SH-SY5Y (cell line): Measurements from ENCODE around the gene EEF1E1.

ENCODE experiments used
- GATA2 ChIP-seq: IDR thresholded peaks from 2 replicates; pipeline ENCODE4 v1.6.1; 2011; ENCODE audit warnings: mild to moderate bottlenecking, low read depth, low read length
- GATA3 ChIP-seq: IDR thresholded peaks from 2 replicates; pipeline ENCODE4 v1.6.1; 2011; ENCODE audit warnings: low read depth, mild to moderate bottlenecking, low read length, moderate library complexity

EEF1E1 gene

DNA sequence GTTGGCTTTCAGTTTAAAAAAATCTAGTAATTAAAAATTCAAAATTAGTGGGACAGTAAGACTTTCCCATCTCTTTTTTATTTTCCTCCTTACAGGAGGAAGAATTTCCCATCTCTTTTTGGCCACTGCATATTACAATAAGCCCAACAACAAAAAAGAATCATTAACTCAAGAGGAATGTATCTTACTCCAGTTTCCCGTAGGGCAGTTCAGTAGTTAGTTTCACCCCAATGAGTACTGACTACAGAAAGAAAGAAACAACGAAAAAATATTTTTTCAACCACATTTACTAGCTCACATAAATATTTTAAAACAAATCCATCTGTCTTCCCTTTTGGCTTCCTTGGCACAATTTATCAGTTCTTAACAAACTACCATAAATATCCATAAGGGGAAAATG, 23.2 kb downstream of the EEF1E1 start:
- no peak for TF ChIP-seq GATA2
- TF ChIP-seq GATA3, result no peak

DNA sequence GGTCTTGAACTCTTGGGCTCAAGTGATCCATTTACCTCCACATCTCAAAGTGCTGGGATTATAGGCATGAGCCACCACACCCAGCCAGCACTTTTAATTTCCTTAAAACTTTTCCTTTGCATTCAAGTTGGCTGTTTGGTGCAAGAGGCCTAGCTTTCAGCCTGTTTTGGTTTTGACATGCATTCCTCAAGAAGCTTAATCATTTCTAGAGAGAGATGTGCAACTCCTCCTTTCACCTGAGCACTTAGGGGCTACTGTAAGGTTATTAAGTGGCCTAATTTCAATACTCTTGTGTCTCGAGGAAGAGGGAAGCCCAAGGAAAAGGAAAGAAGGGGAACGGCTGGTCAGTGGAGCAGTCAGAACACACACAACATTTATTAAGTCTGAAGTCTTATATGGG, 24.4 kb downstream of the EEF1E1 start:
- TF ChIP-seq GATA2 (no peak), GATA3 (no peak)

DNA sequence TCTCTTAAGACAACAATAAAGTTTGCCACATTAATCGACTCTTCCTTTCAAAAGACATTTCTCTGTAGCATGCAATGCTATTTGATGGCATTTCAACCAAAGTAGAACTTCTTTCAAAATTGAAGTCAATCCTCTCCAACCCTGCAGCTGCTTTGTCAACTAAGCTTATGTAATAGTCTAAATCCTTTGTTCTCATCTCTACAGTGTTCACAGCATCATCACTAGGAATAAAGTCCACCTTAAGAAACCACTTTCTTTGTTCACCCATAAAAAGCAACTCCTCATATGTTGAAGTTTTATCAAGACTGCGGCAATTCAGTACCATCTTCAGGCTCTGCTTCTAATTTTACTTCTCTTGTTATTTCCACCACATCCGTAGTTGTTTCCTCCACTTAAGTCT, 26.6 kb downstream of the EEF1E1 start:
- TF ChIP-seq GATA2 (no peak), GATA3 (no peak)

DNA sequence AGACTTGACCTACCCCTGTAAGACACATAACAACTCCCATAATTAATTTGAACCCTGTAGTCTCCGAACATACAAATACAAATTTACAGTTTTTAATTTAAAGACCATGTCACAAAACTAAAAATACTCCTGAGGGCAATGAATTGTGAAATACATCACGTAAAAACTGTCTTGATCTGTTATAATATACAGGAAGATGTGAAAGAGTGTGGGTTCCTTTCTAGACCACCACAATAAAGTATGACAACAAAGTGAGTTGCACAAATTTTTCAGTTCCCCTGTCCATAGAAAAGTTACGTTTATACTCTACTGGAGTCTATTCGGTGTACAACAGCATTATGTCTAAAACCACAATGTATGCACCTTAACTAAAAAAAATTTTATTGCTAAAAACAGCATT, 27.2 kb downstream of the EEF1E1 start:
- TF ChIP-seq GATA3 (no peak), GATA2 (no peak)

DNA sequence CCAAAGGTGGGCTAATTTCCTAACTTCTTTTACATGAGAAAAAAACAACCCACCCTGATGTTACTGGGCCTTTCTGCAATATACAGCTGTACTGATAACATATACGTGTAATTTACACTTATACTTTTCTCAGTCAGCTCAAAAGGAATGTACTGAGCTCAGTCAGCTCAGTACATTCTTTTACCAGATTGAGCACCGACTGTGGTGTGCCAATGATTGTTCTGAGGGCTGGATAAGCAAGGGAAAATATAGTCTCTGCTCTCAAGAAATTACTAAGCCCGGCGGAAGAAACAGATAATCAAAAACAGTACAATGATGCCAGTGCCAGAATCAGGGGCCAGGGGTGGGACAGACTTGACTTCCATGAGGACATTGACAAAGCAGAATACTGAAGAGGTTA, 28.1 kb downstream of the EEF1E1 start:
- TF ChIP-seq GATA3, result no peak
- TF ChIP-seq GATA2, result no peak

DNA sequence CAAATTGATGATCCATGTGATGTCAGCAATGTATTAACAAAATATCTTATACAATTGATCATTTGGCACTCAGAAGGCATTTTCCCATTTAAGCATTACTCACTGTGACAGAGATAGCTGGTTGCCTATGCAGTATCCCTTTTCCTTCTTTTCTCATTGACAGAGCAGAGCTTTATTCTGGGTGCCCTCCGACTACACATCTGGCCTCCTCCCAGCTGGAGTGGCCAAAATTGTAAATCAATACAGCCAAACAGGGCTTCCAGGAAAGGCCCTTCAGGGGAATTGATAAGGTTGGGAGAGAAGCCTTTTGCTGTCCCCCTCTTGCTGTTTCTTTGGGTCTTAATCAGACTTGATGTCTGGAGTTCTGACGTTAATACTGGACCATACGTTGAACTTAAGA, 28.6 kb downstream of the EEF1E1 start:
- TF ChIP-seq GATA3 (no peak), GATA2 (no peak)

DNA sequence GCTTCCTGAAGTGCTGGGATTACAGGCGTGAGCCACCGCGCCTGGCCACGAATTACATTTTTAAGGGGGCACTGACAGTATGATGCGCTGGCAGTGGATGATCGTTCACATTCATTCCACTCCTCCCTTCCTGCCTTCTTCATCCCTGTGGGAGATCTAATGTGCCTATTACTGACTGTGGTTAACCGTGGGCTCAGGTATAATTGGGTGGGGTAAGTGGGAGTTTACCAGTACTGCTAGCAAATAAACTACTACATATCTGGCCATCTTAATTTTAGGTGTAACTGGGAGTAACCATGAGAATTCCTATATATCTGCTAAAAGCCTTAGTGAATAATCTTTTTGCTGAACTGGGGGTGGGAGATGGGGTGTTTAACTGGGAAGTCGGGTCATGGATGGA, 31.6 kb downstream of the EEF1E1 start:
- TF ChIP-seq GATA2 (no peak), GATA3 (no peak)

DNA sequence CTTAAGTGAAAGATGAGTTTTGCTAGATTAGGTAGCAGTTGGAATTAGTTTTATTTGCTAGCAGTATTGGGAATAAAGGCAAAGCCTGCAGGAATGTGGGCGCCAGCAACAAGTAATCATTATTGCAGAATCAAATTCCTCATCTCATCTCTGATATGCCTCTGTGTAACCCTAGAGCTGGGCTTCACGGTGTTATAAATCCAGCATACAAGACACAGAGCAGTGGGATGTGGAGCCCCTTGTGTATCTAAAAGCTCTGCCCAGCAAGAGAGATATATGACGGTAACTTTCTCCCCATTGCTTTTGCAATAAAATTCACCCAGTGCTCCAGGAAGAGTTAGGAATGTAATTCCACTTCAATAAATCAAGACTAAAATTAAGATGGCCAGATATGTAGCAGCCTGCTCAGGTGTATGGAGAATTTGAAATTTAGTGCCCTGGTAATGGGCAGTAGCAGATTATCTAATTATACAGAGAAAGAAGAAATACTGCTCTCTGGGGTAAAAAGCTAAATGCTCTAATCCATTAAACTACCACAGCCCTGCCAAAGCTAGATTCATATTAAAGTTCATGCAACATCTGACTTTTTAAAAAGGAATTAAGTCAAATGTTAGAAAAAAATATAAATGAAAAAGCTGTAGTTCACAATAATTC, 32.6 kb downstream of the EEF1E1 start:
- no peak for TF ChIP-seq GATA2
- TF ChIP-seq GATA3, result no peak

DNA sequence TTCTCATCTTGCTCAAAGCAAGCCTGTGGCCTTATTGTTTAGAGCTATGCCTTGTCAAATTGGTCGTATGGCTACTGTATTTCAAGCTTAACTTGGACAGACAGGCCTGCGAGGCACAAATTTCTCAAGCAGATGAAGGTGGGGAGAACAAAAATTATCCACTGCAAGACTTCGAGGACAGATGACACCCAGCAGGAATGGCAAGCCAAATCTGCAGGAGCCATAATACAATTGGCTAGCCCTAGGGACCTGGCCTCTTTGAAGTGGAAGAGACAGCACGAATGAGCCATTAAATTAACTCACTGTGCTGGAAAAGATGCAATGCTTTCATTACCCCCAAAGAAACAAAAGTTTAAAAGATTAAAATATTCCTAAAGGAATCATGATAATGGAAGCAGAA, 33.2 kb downstream of the EEF1E1 start:
- no peak for TF ChIP-seq GATA3
- TF ChIP-seq GATA2, result no peak

DNA sequence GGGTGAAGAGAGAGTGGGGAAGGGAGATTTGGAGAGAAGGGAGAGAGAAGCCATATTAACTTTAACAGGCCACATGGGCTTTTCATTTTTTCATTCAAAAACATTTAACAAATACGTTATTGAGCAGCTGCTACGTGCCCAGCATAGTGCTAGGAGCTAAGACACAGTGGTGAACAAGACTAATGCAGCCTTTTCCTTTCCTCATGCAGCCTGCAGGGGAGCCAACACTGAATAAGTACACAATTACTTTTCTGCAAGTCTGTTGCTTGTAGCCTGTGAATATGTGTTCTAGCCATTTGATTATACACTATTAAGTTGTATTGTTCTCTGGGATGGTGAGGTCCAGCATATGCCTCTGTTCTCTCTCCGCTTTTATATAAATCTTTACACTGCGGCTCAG, 36.2 kb downstream of the EEF1E1 start:
- TF ChIP-seq GATA2 (no peak), GATA3 (no peak)

DNA sequence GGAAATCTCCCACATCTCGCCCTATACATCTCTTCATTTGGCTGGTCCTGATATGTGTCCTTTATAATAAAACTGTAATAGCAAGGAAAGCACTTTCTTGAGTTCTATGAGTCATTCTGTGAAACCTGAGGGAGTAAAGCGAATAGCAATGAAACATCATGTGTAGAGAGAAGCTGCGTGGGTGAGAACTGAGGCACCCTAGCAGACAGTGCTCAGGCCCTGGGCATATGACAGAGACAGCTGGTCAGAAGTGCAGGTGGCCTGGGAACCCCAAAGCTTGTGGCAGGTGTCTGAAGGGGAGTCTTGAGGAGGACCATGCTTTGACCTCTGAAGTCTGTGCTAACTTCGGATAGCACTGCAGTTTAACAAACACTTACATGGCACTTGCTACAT, 36.8 kb downstream of the EEF1E1 start:
- TF ChIP-seq GATA2, result no peak
- no peak for TF ChIP-seq GATA3

DNA sequence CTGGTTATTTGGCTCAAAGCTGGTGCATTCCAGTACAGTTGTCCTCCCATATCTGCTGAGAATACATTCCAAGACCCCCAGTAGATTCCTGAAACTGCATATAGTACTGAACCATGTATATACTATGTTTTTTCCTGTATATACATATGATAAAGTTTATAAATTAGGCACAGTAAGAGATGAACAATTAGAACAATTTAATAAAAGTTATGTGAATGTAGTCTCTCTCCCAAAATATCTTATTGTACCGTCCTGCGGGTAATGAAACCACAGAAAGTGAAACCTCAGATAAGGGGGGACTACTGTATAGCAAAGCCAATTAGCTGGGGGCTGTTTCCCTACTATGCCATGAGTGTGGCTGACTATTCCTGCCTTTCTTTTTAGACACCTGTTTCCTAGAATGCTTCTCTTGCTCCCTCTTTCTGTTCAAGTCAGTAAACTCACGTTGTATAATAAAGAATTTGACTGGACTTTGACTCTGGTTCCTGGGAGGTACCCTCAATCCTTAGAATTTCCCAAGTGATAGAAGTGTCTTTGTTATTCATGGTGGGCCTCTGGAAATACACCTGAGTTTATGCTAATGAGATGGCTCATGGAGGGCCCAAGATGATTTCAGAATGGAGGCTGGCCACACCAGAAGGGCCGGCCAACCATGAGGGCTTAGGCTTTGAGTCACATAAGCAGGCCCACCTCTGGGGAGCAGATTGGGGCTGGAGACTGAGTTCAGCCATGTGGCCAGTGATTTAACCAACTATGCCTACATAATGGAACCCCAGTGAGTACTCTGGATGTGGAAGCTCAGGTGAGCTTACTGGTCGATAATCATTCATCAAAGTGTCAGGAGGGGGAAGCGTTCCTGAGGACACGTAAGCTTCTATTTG, 37.5 kb downstream of the EEF1E1 start:
- no peak for TF ChIP-seq GATA2
- no peak for TF ChIP-seq GATA3

DNA sequence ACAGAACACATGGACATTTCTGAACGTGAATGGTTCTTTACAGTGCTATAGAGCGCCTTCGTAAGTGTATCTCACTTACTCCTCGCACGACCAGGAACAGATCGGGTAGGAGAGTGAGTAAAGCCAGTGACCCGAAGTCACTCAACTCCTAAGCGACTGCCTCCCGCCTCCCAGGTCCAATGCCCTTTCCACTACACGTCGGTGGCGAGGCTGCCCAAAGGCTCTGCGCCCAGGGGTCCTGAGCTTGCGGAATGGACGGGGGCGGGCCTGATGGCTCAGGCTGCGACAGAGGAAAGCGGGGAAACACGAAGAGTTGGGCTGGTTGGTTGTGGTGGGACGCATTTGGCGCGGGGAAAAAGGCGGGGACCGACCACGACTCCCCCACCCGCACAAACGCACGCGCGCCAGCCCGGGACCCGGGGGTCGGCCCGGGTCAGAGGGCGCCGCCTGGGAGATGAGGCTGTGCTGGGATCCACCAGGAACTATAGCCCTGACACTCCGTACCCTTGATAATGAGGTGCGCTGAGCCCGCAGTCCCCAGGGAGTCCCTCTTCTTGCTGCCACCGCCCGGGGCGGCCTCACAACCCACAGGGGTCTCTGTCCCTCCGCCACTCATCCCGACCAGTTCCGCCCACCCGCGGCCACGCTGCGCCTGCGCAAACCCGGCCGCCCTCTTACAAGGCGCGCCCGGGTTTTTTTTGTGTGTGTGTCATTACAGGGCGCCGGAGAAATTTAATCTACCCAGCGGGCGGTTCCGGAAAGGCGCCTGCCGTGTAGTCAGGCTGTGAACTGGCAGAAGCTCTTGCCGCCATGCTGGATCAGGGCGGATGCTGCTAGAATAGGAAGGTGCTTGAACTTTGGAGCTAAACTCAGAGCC, 38.3 kb downstream of the EEF1E1 start, which contains the start of gene BLOC1S5:
Gene BLOC1S5, minus strand, starts transcription at position 629 of the 877 bp plus-strand sequence. Its CDS starts 13 bp downstream, at position 616.
- no peak for TF ChIP-seq GATA3
- TF ChIP-seq GATA2, result peak; percentile 54; the same call in 1 of the 2 replicates

DNA sequence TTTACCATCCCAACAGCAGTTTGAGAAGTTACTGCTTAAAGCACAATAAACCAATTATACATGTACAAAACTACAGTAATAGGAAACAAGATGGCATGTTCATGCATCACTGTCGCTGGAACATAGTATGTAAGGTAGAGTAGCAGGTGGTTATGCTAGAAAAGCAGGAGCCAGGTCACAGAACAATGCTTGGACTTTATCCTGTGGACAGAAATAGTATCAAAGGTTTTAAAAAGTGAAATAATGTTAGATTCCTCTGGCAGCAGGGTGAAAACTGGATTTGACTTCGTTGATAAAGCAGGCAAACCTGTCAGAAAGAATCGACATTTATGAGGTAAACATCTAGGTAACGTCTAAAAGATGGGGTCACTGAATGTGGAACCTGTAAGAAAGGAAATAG, 40.6 kb downstream of the EEF1E1 start:
- TF ChIP-seq GATA3 (no peak), GATA2 (no peak)

DNA sequence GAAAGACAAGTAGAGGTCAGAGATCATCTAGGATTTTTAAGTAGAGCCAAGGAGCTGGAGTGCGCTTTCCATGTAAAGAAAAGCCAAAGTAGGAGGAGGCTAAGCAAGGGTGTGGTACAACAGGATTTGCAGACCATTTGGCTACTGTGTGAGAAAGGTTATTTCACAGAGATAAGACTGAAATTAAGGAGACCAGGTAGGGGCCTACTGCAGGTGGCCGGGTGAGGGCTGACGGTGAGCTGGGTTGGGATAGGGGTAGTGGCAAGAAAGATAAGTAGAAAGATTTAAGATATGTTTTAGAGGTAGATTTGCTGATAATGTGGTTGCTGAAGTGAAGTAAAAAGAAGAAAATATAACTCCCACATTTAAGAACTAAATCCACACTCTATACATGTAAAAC, 42.0 kb downstream of the EEF1E1 start:
- no peak for TF ChIP-seq GATA2
- no peak for TF ChIP-seq GATA3
